ENCODE data around the gene UROS. TPM values are rescaled to one million over a fixed set of nuclear protein-coding genes. Genes with fewer than 3 reads are reported as not detected.

Gene UROS
- total and polyA plus RNA-seq, 5 donors from 2014 or later, result 22.3 to 72.6 (median 62.5) TPM

- no peaks in the 10 kb centered on the region for H3K9me3 ChIP-seq (ENCODE audit: control insufficient read depth in 2 of 2, low read length in 2 of 2)
- no peak overlapping the region for H3K4me3 Mint-ChIP-seq
- H3K4me1 ChIP-seq (ENCODE audit: control insufficient read depth, insufficient read depth, low read length, poor library complexity, severe bottlenecking), result peaks cover 14% of the 10 kb centered on the region
- no peak overlapping the region for H3K4me3 ChIP-seq (ENCODE audit: low read depth, low read length)
- H3K36me3 ChIP-seq (ENCODE audit: control insufficient read depth, insufficient read depth, low read length), result no peaks in the 10 kb centered on the region
- H3K27me3 Mint-ChIP-seq, result no peaks in the 10 kb centered on the region
- ATAC-seq (ENCODE audit: low read depth in 2 of 2), result no peak
- H3K27ac Mint-ChIP-seq, result no peak overlapping the region
- no peak overlapping the region for H3K27ac ChIP-seq (ENCODE audit: insufficient read depth, low read length, poor library complexity, severe bottlenecking)
- peak in 1 of 3 donors; percentile 32 for DNase-seq
- peaks cover 0 to 23% (median 19%) of the 10 kb centered on the region in 4 donors for H3K4me1 Mint-ChIP-seq
- no peaks in the 10 kb centered on the region for H3K27me3 ChIP-seq (ENCODE audit: control insufficient read depth, insufficient read depth, low read length)
- H3K36me3 Mint-ChIP-seq, result peaks cover 8% of the 10 kb centered on the region
- H3K9me3 Mint-ChIP-seq, result no peaks in the 10 kb centered on the region
Observed at GRCh38 chr10:125783957-125784356, 39.1 kb downstream of the UROS start.

- Mint-ChIP-seq H3K27ac (no peak overlapping the region), H3K4me1 (peaks cover 0 to 19% (median 15%) of the 10 kb centered on the region in 4 donors), H3K4me3 (no peak overlapping the region), H3K36me3 (peaks cover 8% of the 10 kb centered on the region), H3K27me3 (no peaks in the 10 kb centered on the region), H3K9me3 (no peaks in the 10 kb centered on the region)
- ATAC-seq (ENCODE audit: low read depth in 2 of 2) (no peak), DNase-seq (no peak)
- no peaks in the 10 kb centered on the region for H3K36me3 ChIP-seq (ENCODE audit: control insufficient read depth, insufficient read depth, low read length)
- H3K27ac ChIP-seq (ENCODE audit: insufficient read depth, low read length, poor library complexity, severe bottlenecking), result no peak overlapping the region
- no peaks in the 10 kb centered on the region for H3K9me3 ChIP-seq (ENCODE audit: control insufficient read depth in 2 of 2, low read length in 2 of 2)
- peaks cover 11% of the 10 kb centered on the region for H3K4me1 ChIP-seq (ENCODE audit: control insufficient read depth, insufficient read depth, low read length, poor library complexity, severe bottlenecking)
- H3K27me3 ChIP-seq (ENCODE audit: control insufficient read depth, insufficient read depth, low read length), result no peaks in the 10 kb centered on the region
- H3K4me3 ChIP-seq (ENCODE audit: low read depth, low read length), result no peak overlapping the region
Observed at GRCh38 chr10:125783408-125783807, 39.6 kb downstream of the UROS start.

DNA sequence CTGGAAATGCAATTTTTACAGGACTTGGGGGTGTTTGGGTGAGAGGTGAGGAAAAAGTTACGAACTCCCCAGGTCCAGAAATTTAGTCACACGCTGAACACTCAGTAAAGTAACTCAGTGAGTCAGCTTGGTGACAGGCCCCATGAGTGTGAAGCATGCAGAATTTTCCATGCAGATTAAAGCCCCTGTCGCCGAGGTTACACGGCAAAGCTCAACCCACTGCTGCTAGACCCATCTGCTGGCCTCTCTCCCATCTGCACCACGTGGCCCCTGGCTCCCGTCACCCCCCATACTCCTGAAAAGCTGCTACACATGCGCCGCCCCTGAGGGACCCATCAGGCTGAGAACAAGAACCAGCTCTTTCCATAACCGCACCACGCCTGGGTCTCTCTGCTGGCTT, 40.4 kb downstream of the UROS start:
- peaks cover 3% of the 10 kb centered on the region for H3K4me1 ChIP-seq (ENCODE audit: control insufficient read depth, insufficient read depth, low read length, poor library complexity, severe bottlenecking)
- no peaks in the 10 kb centered on the region for H3K9me3 ChIP-seq (ENCODE audit: control insufficient read depth in 2 of 2, low read length in 2 of 2)
- Mint-ChIP-seq H3K9me3 (no peaks in the 10 kb centered on the region), H3K27ac (no peak overlapping the region), H3K36me3 (peaks cover 8% of the 10 kb centered on the region), H3K27me3 (no peaks in the 10 kb centered on the region), H3K4me3 (no peak overlapping the region), H3K4me1 (peaks cover 0 to 15% (median 7%) of the 10 kb centered on the region in 4 donors)
- no peak for ATAC-seq (ENCODE audit: low read depth in 2 of 2)
- H3K36me3 ChIP-seq (ENCODE audit: control insufficient read depth, insufficient read depth, low read length), result no peaks in the 10 kb centered on the region
- DNase-seq, result no peak
- no peak overlapping the region for H3K27ac ChIP-seq (ENCODE audit: insufficient read depth, low read length, poor library complexity, severe bottlenecking)
- H3K27me3 ChIP-seq (ENCODE audit: control insufficient read depth, insufficient read depth, low read length), result no peaks in the 10 kb centered on the region
- H3K4me3 ChIP-seq (ENCODE audit: low read depth, low read length), result no peak overlapping the region

GRCh38 chr10:125782054-125782453, 41.0 kb downstream of the UROS start:
- Mint-ChIP-seq H3K27ac (no peak overlapping the region), H3K4me3 (no peak overlapping the region), H3K27me3 (no peaks in the 10 kb centered on the region), H3K9me3 (no peaks in the 10 kb centered on the region), H3K4me1 (peaks cover 0 to 10% (median 2%) of the 10 kb centered on the region in 4 donors), H3K36me3 (peaks cover 8% of the 10 kb centered on the region)
- Histone ChIP-seq H3K36me3 (ENCODE audit: control insufficient read depth, insufficient read depth, low read length) (no peaks in the 10 kb centered on the region), H3K27ac (ENCODE audit: insufficient read depth, low read length, poor library complexity, severe bottlenecking) (no peak overlapping the region), H3K9me3 (ENCODE audit: control insufficient read depth in 2 of 2, low read length in 2 of 2) (no peaks in the 10 kb centered on the region), H3K27me3 (ENCODE audit: control insufficient read depth, insufficient read depth, low read length) (no peaks in the 10 kb centered on the region), H3K4me3 (ENCODE audit: low read depth, low read length) (no peak overlapping the region), H3K4me1 (ENCODE audit: control insufficient read depth, insufficient read depth, low read length, poor library complexity, severe bottlenecking) (no peaks in the 10 kb centered on the region)
- DNase-seq (no peak), ATAC-seq (ENCODE audit: low read depth in 2 of 2) (no peak)

DNA sequence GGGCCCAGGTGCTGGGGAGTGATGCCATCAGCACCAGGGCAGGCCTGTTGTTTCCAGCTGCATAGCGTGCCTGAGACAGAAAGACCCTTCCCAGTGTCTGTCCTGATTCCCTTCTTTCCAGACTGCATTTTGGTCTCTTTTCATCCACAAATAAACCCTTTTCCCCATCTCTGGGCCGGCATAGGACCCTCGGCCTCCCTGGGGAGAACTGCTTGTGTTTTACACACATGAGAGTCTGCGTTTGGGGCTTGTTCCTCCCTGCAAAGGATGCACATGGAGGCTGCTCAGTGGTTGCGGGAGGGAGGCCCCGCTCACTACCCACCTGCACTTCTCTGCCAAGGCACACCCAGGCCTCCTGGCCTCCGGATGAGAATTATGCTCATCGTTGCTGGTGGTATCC, 41.7 kb downstream of the UROS start:
- Histone ChIP-seq H3K9me3 (ENCODE audit: control insufficient read depth in 2 of 2, low read length in 2 of 2) (no peaks in the 10 kb centered on the region), H3K27me3 (ENCODE audit: control insufficient read depth, insufficient read depth, low read length) (no peaks in the 10 kb centered on the region), H3K4me1 (ENCODE audit: control insufficient read depth, insufficient read depth, low read length, poor library complexity, severe bottlenecking) (no peaks in the 10 kb centered on the region), H3K27ac (ENCODE audit: insufficient read depth, low read length, poor library complexity, severe bottlenecking) (no peak overlapping the region), H3K4me3 (ENCODE audit: low read depth, low read length) (no peak overlapping the region), H3K36me3 (ENCODE audit: control insufficient read depth, insufficient read depth, low read length) (no peaks in the 10 kb centered on the region)
- no peak overlapping the region for H3K4me3 Mint-ChIP-seq
- no peak overlapping the region for H3K27ac Mint-ChIP-seq
- DNase-seq (no peak), ATAC-seq (ENCODE audit: low read depth in 2 of 2) (no peak)
- H3K9me3 Mint-ChIP-seq, result no peaks in the 10 kb centered on the region
- peaks cover 4% of the 10 kb centered on the region for H3K36me3 Mint-ChIP-seq
- peaks cover 0 to 5% (median 1%) of the 10 kb centered on the region in 4 donors for H3K4me1 Mint-ChIP-seq
- no peaks in the 10 kb centered on the region for H3K27me3 Mint-ChIP-seq

GRCh38 chr10:125779403-125780327, 43.4 kb downstream of the UROS start:
- Mint-ChIP-seq H3K27ac (peak overlapping the region in 1 of 3 donors; percentile 59), H3K27me3 (no peaks in the 10 kb centered on the region), H3K4me3 (no peak overlapping the region), H3K36me3 (no peaks in the 10 kb centered on the region), H3K4me1 (peaks cover 0 to 5% (median 0%) of the 10 kb centered on the region in 4 donors), H3K9me3 (no peaks in the 10 kb centered on the region)
- Histone ChIP-seq H3K27me3 (ENCODE audit: control insufficient read depth, insufficient read depth, low read length) (no peaks in the 10 kb centered on the region), H3K36me3 (ENCODE audit: control insufficient read depth, insufficient read depth, low read length) (no peaks in the 10 kb centered on the region), H3K4me1 (ENCODE audit: control insufficient read depth, insufficient read depth, low read length, poor library complexity, severe bottlenecking) (no peaks in the 10 kb centered on the region), H3K27ac (ENCODE audit: insufficient read depth, low read length, poor library complexity, severe bottlenecking) (no peak overlapping the region), H3K9me3 (ENCODE audit: control insufficient read depth in 2 of 2, low read length in 2 of 2) (no peaks in the 10 kb centered on the region), H3K4me3 (ENCODE audit: low read depth, low read length) (no peak overlapping the region)
- DNase-seq (no peak), ATAC-seq (ENCODE audit: low read depth in 2 of 2) (no peak)

GRCh38 chr10:125778556-125778955, 44.5 kb downstream of the UROS start:
- Histone ChIP-seq H3K27me3 (ENCODE audit: control insufficient read depth, insufficient read depth, low read length) (no peaks in the 10 kb centered on the region), H3K4me3 (ENCODE audit: low read depth, low read length) (no peak overlapping the region), H3K36me3 (ENCODE audit: control insufficient read depth, insufficient read depth, low read length) (no peaks in the 10 kb centered on the region), H3K9me3 (ENCODE audit: control insufficient read depth in 2 of 2, low read length in 2 of 2) (no peaks in the 10 kb centered on the region), H3K27ac (ENCODE audit: insufficient read depth, low read length, poor library complexity, severe bottlenecking) (no peak overlapping the region), H3K4me1 (ENCODE audit: control insufficient read depth, insufficient read depth, low read length, poor library complexity, severe bottlenecking) (no peaks in the 10 kb centered on the region)
- DNase-seq (no peak), ATAC-seq (ENCODE audit: low read depth in 2 of 2) (no peak)
- H3K4me1 Mint-ChIP-seq, result no peaks in the 10 kb centered on the region
- no peaks in the 10 kb centered on the region for H3K36me3 Mint-ChIP-seq
- H3K27ac Mint-ChIP-seq, result no peak overlapping the region
- no peaks in the 10 kb centered on the region for H3K9me3 Mint-ChIP-seq
- no peak overlapping the region for H3K4me3 Mint-ChIP-seq
- no peaks in the 10 kb centered on the region for H3K27me3 Mint-ChIP-seq

GRCh38 chr10:125777806-125778205, 45.3 kb downstream of the UROS start:
- H3K36me3 ChIP-seq (ENCODE audit: control insufficient read depth, insufficient read depth, low read length), result no peaks in the 10 kb centered on the region
- ATAC-seq (ENCODE audit: low read depth in 2 of 2) (no peak), DNase-seq (no peak)
- H3K27ac Mint-ChIP-seq, result peak overlapping the region in 1 of 3 donors; percentile 51
- no peaks in the 10 kb centered on the region for H3K27me3 ChIP-seq (ENCODE audit: control insufficient read depth, insufficient read depth, low read length)
- no peaks in the 10 kb centered on the region for H3K4me1 Mint-ChIP-seq
- no peaks in the 10 kb centered on the region for H3K36me3 Mint-ChIP-seq
- no peaks in the 10 kb centered on the region for H3K4me1 ChIP-seq (ENCODE audit: control insufficient read depth, insufficient read depth, low read length, poor library complexity, severe bottlenecking)
- no peak overlapping the region for H3K4me3 ChIP-seq (ENCODE audit: low read depth, low read length)
- no peaks in the 10 kb centered on the region for H3K9me3 ChIP-seq (ENCODE audit: control insufficient read depth in 2 of 2, low read length in 2 of 2)
- H3K4me3 Mint-ChIP-seq, result no peak overlapping the region
- no peak overlapping the region for H3K27ac ChIP-seq (ENCODE audit: insufficient read depth, low read length, poor library complexity, severe bottlenecking)
- no peaks in the 10 kb centered on the region for H3K27me3 Mint-ChIP-seq
- no peaks in the 10 kb centered on the region for H3K9me3 Mint-ChIP-seq
